Measurements from ENCODE around the gene TMC8.
"Not testable (repeated sequence)": the region's sequence is repeated elsewhere in the genome, so short reads cannot be mapped to it uniquely, and the experiment has no call there.

The TMC8 gene

DNA sequence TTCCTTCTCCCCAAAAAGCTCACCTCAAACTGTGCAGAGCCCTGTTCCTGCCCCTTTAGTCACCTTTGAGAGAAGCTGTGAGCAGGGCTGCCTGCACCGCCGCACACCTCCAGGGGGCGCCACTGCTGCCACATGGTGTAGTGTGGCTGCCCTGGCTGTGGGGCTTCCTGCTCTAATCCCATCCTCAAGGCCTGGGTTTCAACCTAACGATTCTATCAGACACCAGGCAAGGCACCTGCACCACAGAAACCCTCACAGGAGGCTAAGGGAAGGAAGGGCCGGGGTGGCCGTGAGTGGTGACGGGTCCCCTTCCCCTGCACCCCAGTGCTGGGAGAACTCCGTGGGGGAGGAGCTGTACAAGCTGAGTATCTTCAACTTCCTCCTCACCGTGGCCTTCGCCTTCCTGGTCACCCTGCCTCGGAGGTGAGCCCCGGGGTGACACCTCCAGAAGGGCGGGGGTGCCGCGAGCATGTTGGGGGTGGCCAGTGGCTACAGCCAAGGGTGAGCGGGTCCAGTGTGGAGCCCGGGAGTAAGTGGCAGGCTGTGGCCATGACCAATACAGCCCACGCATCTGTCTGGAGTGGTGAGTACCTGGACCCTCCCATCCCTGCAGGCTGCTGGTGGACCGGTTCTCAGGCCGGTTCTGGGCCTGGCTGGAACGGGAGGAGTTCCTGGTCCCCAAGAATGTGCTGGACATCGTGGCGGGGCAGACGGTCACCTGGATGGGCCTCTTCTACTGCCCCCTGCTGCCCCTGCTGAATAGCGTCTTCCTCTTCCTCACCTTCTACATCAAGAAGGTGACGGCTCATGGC is 7.0 kb downstream of the TMC8 start:
- no peak for DNase-seq

DNA sequence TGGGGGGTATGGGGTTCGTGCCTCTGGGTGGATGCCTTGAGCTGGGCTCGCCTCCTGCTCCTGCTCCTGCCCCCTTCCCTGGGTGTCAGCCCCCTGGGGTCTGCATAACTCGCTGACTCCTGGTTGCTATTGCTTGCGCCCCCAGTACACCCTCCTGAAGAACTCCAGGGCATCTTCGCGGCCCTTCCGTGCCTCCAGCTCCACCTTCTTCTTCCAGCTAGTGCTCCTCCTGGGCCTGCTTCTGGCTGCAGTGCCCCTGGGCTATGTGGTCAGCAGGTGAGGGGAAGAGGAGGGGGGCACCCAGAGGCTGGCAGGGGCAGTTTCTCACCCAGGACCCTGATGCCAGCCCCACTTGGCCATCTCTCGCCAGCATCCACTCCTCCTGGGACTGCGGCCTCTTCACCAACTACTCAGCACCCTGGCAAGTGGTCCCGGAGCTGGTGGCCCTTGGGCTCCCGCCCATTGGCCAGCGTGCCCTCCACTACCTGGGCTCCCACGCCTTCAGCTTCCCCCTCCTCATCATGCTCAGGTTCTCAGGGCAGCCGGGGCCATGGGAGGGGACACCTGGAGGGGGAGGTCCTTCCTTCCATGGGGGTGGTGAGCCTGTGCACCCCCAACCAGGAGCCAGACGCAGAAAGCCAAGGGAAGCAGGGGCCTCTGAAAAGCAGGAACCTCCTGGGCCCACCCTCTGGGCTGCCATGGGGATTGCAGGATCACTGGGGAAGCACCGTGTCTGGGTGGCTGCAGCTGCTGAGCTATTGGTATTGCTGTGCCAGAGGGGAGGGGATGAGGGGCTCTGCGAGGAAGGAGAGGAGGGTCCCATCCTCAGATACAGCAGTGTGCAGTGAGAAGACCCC is 7.9 kb downstream of the TMC8 start:
- no peak for DNase-seq

DNA sequence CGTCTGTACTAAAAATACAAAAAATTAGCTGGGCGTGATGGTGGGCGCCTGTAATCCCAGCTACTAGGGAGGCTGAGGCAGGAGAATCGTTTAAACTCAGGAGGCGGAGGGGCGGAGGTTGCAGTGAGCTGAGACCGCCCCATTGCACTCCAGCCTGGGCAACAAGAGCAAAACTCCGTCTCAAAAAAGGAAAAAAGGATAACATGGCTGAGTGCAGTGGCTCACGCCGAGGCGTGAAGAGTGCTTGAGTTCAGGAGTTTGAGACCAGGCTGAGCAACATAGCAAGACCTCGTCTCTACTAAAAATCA is 9.2 kb downstream of the TMC8 start:
- DNase-seq, result not testable (repeated sequence)

DNA sequence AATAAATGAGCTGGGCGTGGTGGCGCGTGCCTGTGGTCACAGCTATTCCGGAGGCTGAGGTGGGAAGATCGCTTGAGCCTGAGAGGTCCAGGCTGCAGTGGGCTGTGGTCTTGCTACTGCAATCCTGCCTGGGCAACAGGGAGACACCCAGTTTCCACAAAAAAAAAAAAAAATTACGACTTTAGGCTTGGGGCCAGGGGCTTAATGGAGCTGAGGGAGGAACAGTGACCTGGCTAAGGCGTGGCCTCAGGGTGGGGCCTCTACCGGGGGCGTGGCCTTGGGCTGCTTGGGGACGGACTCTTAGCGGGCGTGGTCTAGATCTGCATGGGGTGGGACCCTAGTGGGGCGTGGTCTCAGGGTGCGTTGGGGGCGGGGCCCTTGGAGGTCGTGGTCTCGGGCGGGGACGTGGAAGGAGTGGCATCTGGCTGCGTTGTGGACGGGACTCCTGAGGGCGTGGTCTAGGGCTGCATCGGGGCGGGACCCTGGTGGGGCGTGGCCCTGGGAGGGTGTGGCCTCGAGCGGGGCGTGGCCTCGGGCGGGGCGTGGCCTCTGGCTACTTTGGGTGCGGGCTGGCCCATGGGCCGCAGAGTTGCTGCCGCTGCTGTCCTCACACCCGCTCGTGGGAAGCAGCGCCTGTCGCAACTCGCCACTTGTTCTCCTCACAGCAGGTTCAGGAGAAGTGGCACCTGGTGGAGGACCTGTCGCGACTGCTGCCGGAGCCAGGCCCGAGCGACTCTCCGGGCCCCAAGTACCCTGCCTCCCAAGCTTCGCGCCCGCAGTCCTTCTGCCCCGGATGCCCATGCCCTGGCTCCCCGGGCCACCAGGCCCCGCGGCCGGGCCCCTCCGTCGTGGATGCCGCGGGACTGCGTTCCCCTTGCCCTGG is 9.8 kb downstream of the TMC8 start:
- DNase-seq, result peak; percentile 89

DNA sequence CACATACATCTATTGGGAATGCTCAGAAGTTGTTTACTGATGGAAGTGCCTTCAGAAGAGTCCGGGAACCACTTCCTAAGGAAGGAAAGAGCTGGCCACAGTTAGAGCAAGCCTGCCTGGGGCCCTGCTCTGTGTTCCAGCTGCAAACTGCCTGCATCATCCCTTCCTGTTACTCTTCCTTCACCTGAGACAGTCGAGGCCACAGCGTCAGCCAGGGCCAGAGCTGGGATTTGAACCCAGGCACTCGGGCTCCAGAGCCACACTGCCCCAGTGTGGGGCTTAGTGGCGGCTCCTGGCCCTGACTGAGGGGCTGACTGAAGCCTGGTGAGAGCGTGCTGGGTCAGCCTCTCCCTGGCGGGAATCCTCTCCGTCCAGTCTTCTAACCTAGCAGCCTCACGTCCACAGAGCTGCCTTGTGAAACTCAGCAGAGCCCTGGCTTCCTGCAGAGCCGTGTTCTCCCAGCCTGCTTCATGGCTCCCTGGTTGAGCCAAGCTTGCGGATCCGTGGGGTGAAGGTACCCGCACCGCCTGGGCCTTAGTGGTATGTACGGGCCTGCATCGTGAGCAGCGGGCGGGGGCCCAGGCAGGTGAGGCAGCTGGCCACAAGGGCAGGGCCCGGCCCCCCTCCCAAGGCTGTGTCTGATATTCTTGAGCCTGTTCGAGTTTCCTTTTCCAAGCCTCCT is 11.0 kb downstream of the TMC8 start:
- DNase-seq, result no peak

DNA sequence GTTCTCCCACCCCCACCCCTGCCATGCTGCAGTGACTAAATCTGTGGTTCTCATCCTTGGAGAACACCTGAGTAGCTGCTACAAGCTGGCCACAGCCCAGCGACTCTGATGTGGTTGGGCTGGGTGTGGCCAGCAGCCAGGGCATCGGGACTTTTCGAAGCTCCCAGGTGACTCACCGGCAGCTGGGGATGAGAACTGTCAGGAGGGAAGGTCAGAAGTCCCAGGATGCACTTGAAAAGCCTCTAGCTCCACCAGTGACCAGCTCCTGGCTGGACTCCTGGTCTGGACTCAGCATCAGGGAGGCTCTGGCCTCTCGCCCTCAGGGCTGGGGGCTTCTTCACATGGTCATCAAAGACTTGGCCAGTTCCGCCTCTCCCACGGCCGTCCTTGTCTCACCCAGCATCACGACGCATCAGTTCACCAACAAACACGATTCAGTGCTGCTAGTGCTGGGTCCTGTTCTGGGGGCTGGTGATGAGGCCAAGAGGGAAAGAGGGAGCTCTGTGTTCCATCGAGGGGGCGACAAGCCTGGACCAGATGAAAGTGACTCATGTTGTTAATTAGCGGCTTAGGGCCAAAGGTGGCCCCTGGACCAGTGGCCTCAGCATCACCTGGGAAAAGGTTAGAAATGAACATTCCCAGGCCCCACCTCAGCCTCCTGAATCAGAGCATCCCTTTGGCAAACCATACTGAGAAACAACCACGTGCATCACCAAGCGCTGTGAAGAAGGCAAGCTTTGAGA is 11.7 kb downstream of the TMC8 start:
- DNase-seq, result no peak

DNA sequence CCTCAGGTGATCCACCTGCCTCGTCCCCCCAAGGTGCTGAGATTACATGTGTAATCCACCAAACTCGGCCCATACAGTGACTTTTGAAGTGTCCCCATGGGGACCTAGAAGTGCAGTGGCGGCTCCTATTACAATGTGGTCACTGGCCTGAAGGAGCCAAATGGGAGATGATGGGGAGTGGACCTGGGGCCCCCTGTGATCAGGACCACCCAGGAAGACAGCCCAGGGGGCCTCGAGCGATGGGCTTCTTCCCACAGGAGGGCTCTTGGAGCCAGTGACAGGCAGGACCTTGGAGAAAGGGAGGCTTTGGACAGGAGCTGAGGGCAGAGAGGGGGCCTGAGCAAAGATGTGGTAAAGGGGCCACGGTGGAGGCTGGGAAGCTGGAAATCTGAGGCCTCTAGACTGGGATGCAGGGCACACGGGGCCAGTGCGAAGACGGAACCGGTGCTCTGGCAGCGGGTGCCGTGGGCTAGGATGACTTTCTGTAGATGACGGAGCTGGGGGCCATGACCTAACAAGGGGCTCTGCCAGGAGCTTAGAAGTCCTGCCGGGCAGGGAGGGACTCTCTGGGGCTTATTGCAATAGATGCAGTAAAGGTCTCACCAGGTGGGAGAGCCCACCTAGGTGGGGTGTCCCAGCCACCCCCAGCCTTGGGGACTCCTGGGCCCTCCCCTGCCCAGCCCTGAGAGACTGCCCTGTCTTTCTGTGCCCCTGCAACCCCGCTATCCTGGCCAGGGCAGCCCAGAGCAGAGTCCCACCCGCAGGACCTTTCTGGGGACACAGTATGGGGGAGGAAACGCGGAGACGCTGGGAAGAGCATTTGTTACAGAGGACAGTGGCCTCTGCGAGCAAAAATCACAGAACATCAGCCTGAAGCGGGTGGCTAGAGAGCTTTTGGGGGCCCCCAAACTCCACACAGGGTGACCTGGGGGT is 12.9 kb downstream of the TMC8 start:
- DNase-seq, result no peak

DNA sequence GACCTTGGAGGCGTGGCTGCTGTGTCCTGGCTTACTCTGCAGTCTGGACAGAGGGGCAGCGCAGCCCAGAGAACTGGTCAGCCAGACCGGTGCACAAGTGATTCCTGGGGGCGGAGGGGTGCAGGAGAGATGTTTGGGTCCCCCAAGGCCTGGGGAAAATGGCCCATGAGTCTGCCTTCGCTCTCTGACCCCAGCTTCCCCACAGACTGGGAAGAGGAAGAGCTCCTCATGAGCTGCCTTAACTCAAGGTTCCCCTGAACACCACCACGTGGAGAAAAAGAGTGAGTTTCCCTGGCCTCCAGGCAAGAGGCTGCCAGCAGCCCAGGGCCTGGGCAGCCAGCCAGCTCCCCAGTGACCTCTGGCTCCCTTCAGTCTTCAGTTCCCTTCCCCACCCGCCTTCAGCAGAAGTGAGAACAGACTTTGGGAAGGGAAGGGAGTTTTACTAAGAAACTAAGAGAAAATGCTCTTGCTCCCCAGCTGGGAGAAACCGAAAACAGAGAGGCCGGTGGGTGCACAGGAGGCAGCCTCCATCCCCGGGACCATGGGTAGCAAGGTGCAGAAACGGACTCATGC is 13.7 kb downstream of the TMC8 start:
- DNase-seq, result no peak

DNA sequence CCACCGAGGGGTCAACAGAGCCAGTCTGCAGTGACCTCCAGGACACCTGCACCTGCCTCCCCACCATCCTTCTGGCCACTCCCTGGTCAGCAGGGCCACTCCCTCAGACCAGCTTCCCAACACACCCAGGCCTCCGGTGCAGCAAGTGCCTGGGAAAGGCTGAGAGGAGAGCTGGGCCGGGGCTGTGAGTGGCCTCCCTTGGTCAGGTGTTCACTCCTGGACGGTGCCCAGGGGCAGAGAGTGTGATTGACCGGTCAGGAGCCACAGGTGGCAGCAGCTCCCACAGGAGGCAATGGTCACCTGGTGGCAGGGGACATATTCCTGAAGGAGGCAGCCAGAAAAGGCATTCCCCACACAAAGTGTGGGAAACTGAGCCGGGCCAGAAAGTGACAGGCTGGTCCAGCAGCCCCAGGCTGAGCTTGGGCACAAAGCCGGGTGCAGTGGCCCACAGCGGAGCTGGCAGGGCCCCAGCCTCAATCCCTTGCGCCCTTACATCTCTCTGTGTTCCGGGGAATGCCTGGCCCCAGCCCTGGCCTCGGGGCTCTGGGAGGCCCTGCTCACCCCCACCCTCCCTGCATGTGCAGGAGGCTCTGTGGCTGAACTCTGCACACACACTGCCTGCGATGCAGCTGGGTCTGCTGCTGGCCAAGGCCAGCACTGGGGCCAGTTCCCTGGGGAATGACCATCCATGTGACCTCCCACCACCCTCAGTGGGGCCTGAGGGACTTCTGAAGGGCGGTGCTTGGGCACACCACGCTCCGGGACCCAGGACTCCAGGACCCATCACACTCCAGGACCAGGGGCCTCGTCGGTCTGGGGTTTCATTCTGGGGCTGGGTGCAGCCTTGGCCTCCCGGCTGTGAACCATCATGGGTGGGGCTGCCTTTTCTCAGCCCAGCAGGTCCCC is 14.4 kb downstream of the TMC8 start:
- no peak for DNase-seq

DNA sequence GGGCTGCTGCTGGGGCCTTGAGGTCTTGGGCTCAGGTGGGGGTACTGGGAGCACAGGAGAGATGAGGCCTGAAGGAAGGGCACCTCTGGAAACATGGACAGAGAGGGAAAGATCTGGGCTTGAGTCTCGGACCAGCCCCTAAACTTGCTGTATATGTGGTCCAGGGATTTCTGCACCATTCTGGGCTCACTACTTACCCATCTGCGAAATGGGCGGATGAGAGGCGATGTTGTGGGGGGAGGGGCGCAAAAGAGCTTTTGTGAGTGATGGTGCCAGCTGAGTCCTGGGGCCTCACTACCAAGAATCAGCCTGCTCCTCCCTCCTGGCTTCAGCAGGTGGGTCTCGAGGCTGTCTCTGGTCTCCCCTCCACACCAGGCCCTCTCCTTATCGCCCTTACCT is 15.9 kb downstream of the TMC8 start:
- DNase-seq, result no peak

DNA sequence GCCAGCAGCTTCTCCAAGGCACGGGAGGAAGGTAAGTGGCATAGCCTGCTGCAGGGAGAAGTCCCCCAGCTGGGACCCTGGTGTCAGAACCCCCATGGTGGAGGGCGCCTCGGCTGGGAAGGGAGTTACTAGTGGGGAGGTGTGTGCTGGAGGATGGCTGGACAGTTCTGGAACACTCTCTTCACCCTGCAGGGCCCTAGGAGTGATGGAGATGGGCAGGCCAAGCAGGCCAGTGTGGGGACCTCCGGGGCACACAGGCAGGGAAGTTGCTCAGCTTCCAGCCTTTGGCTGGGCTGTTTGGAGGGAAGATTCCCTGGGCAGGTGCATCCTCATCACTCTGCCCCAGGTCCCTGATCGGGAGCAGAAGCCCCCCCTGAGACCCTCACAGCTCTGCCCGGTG is 16.3 kb downstream of the TMC8 start:
- no peak for DNase-seq

DNA sequence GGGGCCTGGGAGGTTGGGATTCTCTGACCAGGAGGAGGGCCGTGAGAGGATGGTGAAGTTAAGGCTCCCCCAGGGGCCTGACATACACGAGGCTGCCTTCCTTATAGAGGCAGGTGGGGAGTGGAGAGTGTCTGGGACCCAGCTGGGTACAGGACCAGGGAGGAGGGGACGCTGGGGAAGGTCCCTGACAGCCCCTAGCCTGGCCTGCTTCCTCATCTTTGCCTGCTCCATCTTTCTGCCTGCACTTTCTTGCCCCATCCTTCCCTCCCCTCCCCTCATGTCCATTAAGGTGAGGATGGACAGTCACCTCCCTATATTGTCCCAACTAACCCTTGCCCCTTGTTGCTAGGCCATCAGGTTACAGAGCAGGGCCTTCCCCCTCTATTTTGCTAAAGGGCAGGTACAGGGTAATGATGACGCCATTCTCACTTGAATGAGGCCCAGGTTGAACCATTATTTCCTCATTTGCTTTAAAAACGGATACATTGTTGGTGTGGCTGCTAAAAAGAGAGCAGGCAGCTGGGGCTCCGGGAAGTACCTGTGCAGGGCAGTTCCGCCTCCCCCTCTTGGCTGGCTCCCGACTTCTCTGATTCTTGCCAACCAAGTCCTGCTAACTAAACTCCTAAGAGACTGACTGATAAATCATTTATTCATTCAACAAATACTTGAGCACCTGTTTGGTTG is 16.9 kb downstream of the TMC8 start:
- DNase-seq, result no peak

DNA sequence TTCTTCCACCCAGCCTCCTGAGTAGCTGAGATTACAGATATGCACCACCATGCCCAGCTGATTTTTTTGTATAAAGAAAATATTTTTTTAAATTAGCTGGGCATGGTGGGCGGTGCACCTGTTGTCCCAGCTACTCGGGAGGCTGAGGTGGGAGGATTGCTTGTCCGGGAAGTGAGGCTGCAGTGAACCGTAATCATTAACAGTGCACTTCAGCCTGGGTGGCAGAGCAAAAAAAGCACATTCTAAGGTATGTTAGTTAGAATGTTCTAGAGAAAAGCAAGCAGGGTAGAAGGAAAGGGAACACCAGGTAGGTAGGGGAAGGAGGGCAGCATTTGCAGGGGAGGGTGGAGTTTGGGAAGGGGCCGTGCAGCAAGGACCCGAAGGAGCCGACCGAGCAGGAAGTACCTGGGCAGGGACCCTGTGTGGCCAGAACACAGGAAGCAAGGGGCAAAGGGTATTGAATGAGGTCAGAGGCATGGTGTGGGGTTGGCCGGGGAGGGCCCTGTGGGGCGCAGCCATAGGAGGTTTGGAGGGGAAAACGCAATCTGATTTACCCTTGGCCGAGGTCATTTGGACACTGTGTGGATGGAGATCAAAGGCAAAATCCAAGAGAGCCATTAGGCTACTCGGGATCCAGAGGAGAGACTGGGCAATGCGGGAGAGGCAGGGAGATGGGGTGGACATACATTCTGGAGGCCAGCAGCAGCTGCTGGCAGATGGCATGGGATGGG is 17.9 kb downstream of the TMC8 start:
- DNase-seq, result no peak

DNA sequence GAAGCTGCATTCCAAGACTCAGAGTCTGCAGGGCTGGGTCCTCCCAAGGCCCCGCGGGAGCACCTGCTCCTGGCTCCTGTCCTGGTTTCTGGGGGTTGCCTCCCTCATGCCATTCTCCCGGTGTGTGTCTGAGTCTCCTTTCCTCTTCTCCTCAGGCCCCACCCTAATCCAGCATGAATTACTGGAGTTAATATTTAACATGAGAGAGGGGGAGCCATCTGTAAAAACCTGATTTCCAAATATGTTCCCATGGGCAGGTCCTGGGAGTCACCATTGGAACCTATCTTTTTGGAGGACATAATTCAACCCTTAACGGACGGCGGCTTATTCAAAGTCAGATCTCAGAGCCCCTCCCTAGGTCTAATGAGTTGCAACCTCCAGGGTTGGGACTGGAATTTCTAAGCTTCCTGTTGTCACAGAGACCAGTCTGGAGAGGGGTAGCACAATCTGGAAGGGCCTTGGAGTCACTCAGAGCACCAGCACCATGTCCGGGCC is 21.0 kb downstream of the TMC8 start:
- no peak for DNase-seq

DNA sequence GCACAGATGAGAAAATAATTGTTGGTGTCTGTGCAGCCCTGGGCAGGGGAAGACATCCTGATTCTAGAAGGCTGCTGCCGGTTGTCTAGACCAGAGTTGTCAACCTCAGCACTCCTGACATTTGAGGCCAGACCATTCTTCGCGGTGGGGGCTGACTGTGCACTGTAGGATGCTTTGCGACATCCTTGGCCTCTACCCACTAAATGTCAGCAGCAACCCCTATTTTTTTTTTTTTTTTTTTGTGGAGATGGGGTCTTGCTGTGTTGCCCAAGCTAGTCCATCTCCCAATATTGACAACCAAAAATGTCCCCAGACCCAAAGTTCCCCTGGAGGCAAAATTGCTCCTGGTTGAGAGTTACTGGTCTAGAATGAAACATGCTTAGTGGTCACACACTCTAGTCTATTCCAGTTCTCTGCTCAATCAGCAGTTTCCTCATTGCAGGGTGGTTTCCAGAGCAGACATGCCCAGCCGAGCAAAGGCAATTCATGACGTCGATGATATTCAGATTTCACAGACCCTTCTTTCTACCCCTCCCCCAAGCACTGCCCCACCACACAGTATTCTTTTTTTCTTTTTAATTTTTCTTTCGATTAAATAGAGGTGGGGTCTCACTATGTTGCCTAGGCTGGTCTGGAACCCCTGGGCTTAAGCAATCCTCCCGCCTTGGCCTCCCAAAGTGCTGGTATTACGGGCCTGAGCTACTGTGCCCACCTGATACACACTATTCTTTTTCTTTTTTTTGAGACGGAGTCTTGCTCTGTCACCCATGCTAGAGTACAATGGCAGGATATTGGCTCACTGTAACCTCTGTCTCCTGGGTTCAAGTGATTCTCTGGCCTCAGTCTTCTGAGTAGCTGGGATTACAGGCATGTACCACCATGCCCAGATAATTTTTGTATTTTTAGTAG is 24.6 kb downstream of the TMC8 start:
- no peak for DNase-seq

DNA sequence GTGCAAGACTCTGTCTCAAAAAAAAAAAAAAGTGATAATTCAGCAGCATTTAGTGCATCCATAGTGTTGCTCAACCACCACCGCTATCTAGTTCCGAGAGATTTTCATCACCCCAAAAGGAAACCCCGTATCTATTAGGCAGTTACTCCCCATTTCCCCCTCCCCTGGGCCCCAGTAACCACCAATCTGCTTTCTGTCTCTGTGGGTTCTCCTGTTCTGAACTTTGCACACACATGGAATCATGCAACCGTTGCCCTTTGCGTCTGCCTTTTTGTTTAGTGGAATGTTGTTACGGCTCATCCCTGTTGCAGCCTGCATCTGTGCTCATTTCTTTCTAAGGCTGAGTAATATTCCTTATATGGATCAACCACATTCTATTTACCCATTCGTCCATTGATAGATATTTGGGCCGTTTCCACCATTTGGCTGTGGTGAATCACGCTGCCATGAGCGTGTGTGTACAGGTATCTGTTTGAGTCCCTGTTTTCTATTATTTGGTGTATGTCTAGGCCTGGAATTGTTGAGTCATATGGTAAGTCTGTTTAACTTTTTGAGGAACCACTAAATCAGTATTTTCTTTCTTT is 29.1 kb downstream of the TMC8 start:
- DNase-seq, result no peak

All from activated CD4-positive, CD25-positive, alpha-beta regulatory T cell treated with anti-CD3 and anti-CD28 coated beads, Interleukin-2, amount 50 U/mL, for 72 hours (primary cell).